ENCODE data around the gene ARL16.

DNA sequence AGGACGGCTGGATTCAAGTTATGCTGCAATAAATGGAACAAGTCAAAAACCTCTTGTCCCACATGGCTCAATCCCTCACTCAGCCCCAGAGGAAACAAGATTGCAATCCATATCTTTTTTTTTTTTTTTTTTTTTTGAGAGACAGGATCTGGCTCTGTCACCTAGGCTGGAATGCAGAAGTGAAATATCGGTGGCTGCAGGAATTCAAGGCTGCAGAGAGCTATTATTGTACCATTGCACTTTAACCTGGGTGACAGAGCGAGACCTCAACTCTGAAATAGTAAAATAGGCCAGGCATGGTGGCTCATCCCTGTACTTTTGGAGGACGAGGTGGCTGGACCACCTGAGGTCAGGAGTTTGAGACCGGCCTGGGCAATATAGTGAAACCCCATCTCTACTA is 24.6 kb downstream of the ARL16 start:
- TF ChIP-seq, protein P1, sequence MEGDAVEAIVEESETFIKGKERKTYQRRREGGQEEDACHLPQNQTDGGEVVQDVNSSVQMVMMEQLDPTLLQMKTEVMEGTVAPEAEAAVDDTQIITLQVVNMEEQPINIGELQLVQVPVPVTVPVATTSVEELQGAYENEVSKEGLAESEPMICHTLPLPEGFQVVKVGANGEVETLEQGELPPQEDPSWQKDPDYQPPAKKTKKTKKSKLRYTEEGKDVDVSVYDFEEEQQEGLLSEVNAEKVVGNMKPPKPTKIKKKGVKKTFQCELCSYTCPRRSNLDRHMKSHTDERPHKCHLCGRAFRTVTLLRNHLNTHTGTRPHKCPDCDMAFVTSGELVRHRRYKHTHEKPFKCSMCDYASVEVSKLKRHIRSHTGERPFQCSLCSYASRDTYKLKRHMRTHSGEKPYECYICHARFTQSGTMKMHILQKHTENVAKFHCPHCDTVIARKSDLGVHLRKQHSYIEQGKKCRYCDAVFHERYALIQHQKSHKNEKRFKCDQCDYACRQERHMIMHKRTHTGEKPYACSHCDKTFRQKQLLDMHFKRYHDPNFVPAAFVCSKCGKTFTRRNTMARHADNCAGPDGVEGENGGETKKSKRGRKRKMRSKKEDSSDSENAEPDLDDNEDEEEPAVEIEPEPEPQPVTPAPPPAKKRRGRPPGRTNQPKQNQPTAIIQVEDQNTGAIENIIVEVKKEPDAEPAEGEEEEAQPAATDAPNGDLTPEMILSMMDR (IDR thresholded peaks at IDR 0.05; ENCODE audit: insufficient read depth, low read length) = no peak
- no peak for TF ChIP-seq POLR2AphosphoS5 (IDR thresholded peaks at IDR 0.05; ENCODE audit: low read depth)

Data from HL-60 (cell line).